Pancreas (tissue), 10 donors: ENCODE measurements around the gene WIPF3. TPM values are rescaled to one million over a fixed set of nuclear protein-coding genes. Genes with fewer than 3 reads are reported as not detected.

Experiments used
- ATAC-seq, 4 donors: fragments of 200-7000 bp; cut with Tn5 transposase; one replicate each; pipeline versions ENCODE4 v1.8.0 to v1.9.1; 2020; ENCODE audit warnings: mild to moderate bottlenecking in 4 of 4, moderate library complexity in 4 of 4
- DNase-seq, 6 donors: peaks; one replicate each; pipeline ENCODE4 v3.0.0-alpha.2; 2020
- FAIRE-seq: peaks from 2 replicates; lab custom pipeline; 2012; peaks lifted over from hg19 to GRCh38; lab: Jason Lieb, UNC
- H3K27ac ChIP-seq, 4 donors: fragments of 200-600 bp; sonication (generic); 1 replicate in 3 of 4; 2 replicates in 1 of 4; pipeline versions ENCODE4 v1.5.0 to v1.8.0; 2020
- H3K27me3 ChIP-seq, 4 donors: fragments of 200-600 bp; one replicate each; pipeline ENCODE4 v1.8.0; 2021
- H3K36me3 ChIP-seq, 3 donors: fragments of 200-600 bp; sonication (generic) in 1 of 3; one replicate each; pipeline versions ENCODE4 v1.5.0 to v1.8.0; 2020 to 2021
- H3K4me1 ChIP-seq, 3 donors: fragments of 200-600 bp; one replicate each; pipeline ENCODE4 v1.8.0; 2021
- H3K4me3 ChIP-seq, 4 donors: fragments of 200-600 bp; sonication (generic) in 2 of 4; one replicate each; pipeline versions ENCODE4 v1.5.0 to v1.8.0; 2020 to 2021
- H3K9me3 ChIP-seq, 4 donors: fragments of 200-600 bp; one replicate each; pipeline ENCODE4 v1.8.0; 2021
- CTCF ChIP-seq, 4 donors: fragments of 200-600 bp; sonication (generic) in 3 of 4; IDR thresholded peaks; one replicate each; pipeline versions ENCODE4 v1.5.0 to v1.8.0; 2021; ENCODE audit warnings: antibody characterized with exemption in 4 of 4
- WGBS, 2 donors: extraction: QIAGEN DNeasy Blood & Tissue Kit; methylation state at CpG; one replicate each; pipeline ENCODE4 v1.1.7; 2013; 5-methylcytosine and 5-hydroxymethylcytosine counted together
- intact Hi-C, 3 donors: fragments of 100-400 bp; cut with DNase I; formaldehyde crosslinking; loops; one replicate each; pipeline versions ENCODE4 v1.11.1 to v1.14.2; 2022
- polyA plus RNA-seq, 2 donors: library from polyadenylated mRNA; stranded (reverse); fragments of 200-250 nt; gene quantifications; one replicate each; pipeline ENCODE4 v1.2.3, GENCODE V29; 2013
- total RNA-seq, 6 donors: library from RNA; stranded (reverse); fragmentation: NEBNext Ultra II Directional in 4 of 6; extraction: Animal tissue kit (Norgen Biotek cat#: 25700) in 4 of 6; gene quantifications; one replicate each; pipeline versions ENCODE4 v1.2.1 to v1.2.4, GENCODE V29; 2021 to 2023
- donor health status: healthy with polysubstance abuse.
- donor health status: DM: no; HTN: no; CAD: no; lungs with moderate emphysema.
- donor health status: DM: no; HTN: no; CAD: no.
- donor health status: control.
- donor health status: control.
- donor health status: Bipolar disorder and iron deficiency.
- donor health status: DM: yes; HTN: yes; CAD: no.
- donor health status: DM: no; HTN: no; CAD: no.
- donor health status: DM: no; HTN: no; CAD: no.
- donor health status: DM: yes; HTN: yes; CAD: no.

WIPF3 gene
- total and polyA plus RNA-seq, 8 donors, result 0.98 to 4.6 (median 1.6) TPM

- no peaks in the 10 kb centered on the region for H3K9me3 ChIP-seq
- no peaks in the 10 kb centered on the region for H3K4me1 ChIP-seq
- DNase-seq (no peak), FAIRE-seq (no peak), ATAC-seq (no peak)
- no peak overlapping the region for H3K27ac ChIP-seq
- intact Hi-C loops, result no loop called here
- no peak overlapping the region for H3K4me3 ChIP-seq
- WGBS, 2 donors, result 91 to 98% methylated on average over 5 of the region's 5 CpGs
- H3K27me3 ChIP-seq, result no peaks in the 10 kb centered on the region
- H3K36me3 ChIP-seq, result no peaks in the 10 kb centered on the region
- TF ChIP-seq CTCF (IDR thresholded peaks at IDR 0.05), result no peak
Measured at GRCh38 chr7:29892231-29892630, 85.9 kb downstream of the WIPF3 start.

- H3K36me3 ChIP-seq, result no peaks in the 10 kb centered on the region
Measured at GRCh38 chr7:29893351-29893965, 87.2 kb downstream of the WIPF3 start.

GRCh38 chr7:29894256-29894655 lies 87.9 kb downstream of the WIPF3 start:
- Histone ChIP-seq H3K27me3 (no peaks in the 10 kb centered on the region), H3K9me3 (no peaks in the 10 kb centered on the region), H3K4me3 (no peak overlapping the region), H3K4me1 (no peaks in the 10 kb centered on the region), H3K27ac (no peak overlapping the region), H3K36me3 (no peaks in the 10 kb centered on the region)
- FAIRE-seq (no peak), DNase-seq (no peak), ATAC-seq (no peak)
- TF ChIP-seq CTCF (IDR thresholded peaks at IDR 0.05), result no peak
- intact Hi-C loops, result no loop called here
- 80 to 81% methylated on average over 2 of the region's 2 CpGs for WGBS, 2 donors

More at GRCh38 chr7:29893351-29893965, 87.2 kb downstream of the WIPF3 start:
- H3K4me1 ChIP-seq, result no peaks in the 10 kb centered on the region
- 79 to 83% methylated on average over 6 of the region's 6 CpGs for WGBS, 2 donors
- TF ChIP-seq CTCF (IDR thresholded peaks at IDR 0.05), result no peak
- FAIRE-seq (no peak), ATAC-seq (no peak), DNase-seq (no peak)
- intact Hi-C loops, result no loop called here
- no peak overlapping the region for H3K27ac ChIP-seq
- H3K27me3 ChIP-seq, result no peaks in the 10 kb centered on the region
- no peak overlapping the region for H3K4me3 ChIP-seq
- H3K9me3 ChIP-seq, result no peaks in the 10 kb centered on the region

GRCh38 chr7:29895559-29895958 lies 89.3 kb downstream of the WIPF3 start:
- FAIRE-seq (no peak), DNase-seq (no peak), ATAC-seq (no peak)
- 80 to 82% methylated on average over 6 of the region's 6 CpGs for WGBS, 2 donors
- TF ChIP-seq CTCF (IDR thresholded peaks at IDR 0.05), result no peak
- H3K27ac ChIP-seq, result no peak overlapping the region
- no peaks in the 10 kb centered on the region for H3K9me3 ChIP-seq
- no peaks in the 10 kb centered on the region for H3K36me3 ChIP-seq
- H3K27me3 ChIP-seq, result no peaks in the 10 kb centered on the region
- H3K4me1 ChIP-seq, result no peaks in the 10 kb centered on the region
- H3K4me3 ChIP-seq, result no peak overlapping the region
- intact Hi-C loops, result no loop called here

- Histone ChIP-seq H3K9me3 (no peaks in the 10 kb centered on the region), H3K4me1 (no peaks in the 10 kb centered on the region), H3K36me3 (no peaks in the 10 kb centered on the region), H3K27me3 (no peaks in the 10 kb centered on the region), H3K27ac (no peak overlapping the region), H3K4me3 (no peak overlapping the region)
- ATAC-seq (no peak), FAIRE-seq (no peak), DNase-seq (no peak)
- intact Hi-C loops, result no loop called here
- WGBS, 2 donors, result 93 to 100% methylated on average over 2 of the region's 2 CpGs
- TF ChIP-seq CTCF (IDR thresholded peaks at IDR 0.05), result no peak
Measured at GRCh38 chr7:29896685-29897411, 90.5 kb downstream of the WIPF3 start.
